ENCODE data around the gene CENPP.

CENPP gene

DNA sequence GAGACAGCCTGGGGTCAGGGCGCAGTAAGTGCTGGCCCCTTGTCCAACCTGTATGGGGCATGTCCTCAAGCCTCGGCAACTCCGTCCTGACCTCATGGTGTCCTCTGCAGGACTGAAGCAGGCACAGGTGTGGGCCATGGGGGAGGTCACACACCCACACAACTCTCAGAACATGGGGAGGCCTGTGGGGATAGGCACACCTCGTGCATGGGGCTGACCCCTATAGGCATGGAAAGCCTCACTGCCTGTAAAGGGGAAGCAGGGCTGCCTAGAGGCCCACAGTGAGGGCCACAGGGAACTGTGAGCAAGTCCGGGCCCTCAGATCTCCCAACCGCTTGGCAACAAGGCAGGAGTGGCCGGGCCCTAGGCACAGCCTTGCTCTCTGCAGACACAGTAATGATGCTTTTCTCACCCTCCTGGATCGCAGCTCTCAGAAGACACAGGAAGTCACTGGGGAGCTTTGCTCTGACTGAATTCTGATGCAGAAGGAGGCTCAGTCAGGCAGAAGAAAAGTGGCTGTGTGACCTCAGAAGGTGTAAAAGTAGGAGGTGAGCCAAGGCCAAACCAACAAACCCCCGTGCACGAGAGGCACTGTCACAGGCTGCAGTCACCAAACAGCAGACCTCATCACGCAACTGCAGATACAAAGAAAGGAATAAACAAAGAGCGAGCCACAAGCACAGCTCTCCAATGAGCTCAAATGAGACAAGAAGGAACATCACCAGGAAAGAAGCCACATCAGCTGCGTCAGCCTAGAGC lies 338.8 kb downstream of the CENPP start:
- DNase-seq, result no peak

- DNase-seq, result no peak
Observed at GRCh38 chr9:92665836-92666235, 340.1 kb downstream of the CENPP start.

GRCh38 chr9:92666236-92666635 lies 340.5 kb downstream of the CENPP start:
- DNase-seq, result no peak

DNA sequence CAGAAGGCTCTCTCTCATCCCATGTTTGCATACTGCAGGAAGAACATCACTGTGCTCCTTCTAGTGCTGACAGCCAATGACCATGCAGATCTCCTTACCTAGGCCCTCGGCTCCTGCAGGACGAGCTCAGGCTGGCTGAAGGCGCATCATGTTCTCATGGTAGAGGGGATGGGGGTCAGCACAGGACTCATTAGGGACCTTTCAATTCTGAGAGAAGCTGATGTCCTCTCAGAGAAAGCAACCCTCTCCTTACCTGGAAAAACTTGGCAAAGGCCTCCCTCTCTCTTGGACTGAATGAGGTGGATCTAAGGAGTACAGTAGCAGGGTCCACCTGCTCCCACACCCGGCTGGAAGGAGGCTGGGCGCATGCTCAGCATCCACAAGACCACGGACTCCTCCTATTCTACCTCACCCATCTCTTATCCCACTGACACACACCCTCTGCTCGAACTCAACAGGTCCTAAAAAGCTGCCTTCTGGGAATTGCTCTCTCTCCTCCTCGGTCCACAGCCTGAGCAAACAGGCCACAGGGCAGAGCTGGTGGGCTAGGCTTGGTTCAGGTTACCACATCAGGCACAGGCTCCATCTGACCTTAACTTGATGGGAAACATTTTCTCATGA lies 341.3 kb downstream of the CENPP start:
- DNase-seq, result no peak

DNA sequence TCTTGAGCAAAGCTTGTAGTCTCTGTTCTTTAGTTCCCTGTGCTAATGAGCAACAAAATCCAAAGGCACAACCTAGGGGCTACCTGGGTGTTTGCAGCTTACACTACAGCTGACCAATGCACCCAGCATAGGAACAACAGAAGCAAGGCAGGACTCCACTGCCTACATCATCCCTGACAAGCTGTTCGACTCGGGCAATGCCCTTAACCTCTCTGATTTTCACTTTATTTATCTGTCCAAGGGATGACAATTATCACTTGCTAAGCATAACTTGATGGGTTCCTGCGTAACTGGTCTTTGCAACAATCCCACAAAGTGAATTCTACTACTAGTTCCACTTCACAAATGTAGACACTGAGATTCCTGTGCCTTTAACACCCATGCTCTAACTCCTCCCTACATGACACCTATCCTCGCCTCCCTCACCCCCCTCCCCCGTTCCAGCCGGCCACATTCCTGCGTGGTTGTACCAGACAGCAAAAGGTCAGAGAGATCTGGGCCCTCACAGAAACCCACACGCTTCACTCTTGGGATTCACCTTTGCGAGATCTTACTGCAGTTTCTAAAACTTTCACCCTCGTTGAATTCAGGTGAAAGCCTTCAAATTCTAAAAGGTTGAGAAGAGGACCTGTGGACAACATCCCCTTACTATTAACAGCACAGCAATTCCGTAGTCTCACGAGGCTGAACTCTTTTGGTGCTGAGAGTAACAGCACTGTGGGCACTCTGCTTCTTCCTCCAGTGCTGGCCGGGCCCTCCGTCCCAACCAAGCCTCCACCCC lies 343.2 kb downstream of the CENPP start:
- DNase-seq, result no peak

DNA sequence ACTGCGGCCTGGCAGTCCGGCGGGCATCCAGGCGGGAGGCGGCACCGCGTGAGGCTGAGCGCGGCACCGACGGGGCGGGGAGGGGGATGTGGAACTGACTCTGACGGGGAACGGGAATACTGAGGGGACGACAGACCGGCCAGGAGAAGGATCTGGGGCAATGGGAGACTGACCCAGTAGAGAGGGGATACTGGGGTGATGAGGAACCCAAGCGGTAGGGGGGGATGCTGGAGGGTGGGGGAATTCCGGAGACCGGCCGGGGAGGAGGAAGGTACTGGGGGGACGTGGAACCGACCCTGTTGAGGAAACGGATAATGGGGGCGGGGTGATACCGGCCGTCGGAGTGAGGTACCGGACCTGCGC lies 343.8 kb downstream of the CENPP start:
- DNase-seq, result no peak
